ENCODE measurements around the gene AKAP8. TPM values are rescaled to one million over a fixed set of nuclear protein-coding genes. Genes with fewer than 3 reads are reported as not detected.

Gene AKAP8
- total RNA-seq, 1 experiment from 2014 or later = 35.8 TPM

DNA sequence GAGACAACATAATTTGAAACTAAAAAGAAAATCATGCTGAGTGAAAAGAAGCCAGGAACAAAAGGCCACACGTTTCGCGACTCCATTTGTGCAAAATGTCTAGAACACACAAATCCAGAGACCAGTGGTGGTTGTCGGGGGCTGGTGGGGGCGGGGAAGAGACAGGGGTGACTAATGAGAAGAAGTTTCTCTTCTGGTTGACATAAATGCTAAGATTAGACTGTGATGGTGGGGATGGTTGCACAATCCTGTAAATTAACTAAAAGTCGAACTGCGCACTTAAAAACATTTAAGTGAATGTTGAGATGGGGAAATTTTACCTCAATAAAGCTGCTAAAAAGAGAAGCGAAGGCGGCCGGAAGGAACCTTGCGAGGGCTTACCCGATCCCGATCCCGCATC, 7.1 kb downstream of the AKAP8 start:
- no peak for DNase-seq
- Mint-ChIP-seq H3K36me3 (ENCODE audit: insufficient read depth, unreplicated experiment) (peaks cover 45% of the 10 kb centered on the region), H3K27ac (ENCODE audit: unreplicated experiment) (no peak overlapping the region), H3K4me1 (ENCODE audit: low read depth, unreplicated experiment) (no peaks in the 10 kb centered on the region), H3K4me3 (ENCODE audit: low read depth, unreplicated experiment) (no peak overlapping the region), H3K27me3 (ENCODE audit: unreplicated experiment) (no peaks in the 10 kb centered on the region), H3K9me3 (ENCODE audit: low read depth, unreplicated experiment) (no peaks in the 10 kb centered on the region)
- intact Hi-C loops (cut with micrococcal nuclease; ENCODE audit: unreplicated experiment) = no loop called here
- BruUV-seq (replicated peaks) = no TSS peak
- CTCF ChIA-PET = no interaction called here
- TF ChIP-seq, protein P1, sequence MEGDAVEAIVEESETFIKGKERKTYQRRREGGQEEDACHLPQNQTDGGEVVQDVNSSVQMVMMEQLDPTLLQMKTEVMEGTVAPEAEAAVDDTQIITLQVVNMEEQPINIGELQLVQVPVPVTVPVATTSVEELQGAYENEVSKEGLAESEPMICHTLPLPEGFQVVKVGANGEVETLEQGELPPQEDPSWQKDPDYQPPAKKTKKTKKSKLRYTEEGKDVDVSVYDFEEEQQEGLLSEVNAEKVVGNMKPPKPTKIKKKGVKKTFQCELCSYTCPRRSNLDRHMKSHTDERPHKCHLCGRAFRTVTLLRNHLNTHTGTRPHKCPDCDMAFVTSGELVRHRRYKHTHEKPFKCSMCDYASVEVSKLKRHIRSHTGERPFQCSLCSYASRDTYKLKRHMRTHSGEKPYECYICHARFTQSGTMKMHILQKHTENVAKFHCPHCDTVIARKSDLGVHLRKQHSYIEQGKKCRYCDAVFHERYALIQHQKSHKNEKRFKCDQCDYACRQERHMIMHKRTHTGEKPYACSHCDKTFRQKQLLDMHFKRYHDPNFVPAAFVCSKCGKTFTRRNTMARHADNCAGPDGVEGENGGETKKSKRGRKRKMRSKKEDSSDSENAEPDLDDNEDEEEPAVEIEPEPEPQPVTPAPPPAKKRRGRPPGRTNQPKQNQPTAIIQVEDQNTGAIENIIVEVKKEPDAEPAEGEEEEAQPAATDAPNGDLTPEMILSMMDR (IDR thresholded peaks at IDR 0.05; ENCODE audit: unreplicated experiment) = no peak

DNA sequence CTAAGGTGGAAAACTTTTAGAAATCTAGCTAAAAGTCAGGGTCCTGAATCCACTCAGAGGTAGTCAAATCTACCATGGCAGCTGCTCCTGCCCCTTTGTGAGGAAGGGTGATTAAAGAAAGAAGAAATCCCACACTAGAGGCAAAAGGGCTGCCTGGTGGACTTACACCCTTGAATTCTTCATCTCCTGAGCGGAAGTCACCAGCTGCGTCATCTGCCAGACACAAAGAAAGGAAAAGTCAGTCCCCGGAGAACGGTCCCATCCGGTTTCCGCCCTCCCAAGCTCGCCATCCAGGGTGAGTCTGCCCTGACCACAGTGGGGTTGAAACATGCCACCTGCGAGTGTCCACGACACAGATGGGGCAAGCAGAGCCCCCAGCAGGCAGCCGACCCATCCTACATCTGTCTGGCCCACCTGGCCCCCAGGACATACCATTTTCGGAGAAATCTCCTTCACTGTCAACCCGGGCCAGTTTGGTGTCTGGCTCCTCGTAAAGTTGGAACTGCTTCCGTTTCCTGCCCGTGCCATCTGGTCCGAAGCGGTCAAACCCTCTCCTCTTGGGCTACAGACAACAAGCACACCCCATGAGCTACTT, 7.7 kb downstream of the AKAP8 start:
- Mint-ChIP-seq H3K36me3 (ENCODE audit: insufficient read depth, unreplicated experiment) (peaks cover 42% of the 10 kb centered on the region), H3K4me3 (ENCODE audit: low read depth, unreplicated experiment) (no peak overlapping the region), H3K27me3 (ENCODE audit: unreplicated experiment) (no peaks in the 10 kb centered on the region), H3K27ac (ENCODE audit: unreplicated experiment) (no peak overlapping the region), H3K9me3 (ENCODE audit: low read depth, unreplicated experiment) (no peaks in the 10 kb centered on the region), H3K4me1 (ENCODE audit: low read depth, unreplicated experiment) (no peaks in the 10 kb centered on the region)
- CTCF ChIA-PET = interaction anchor here (1.0 kb wide), 1 partner anchor 67 kb away, joined by 3 read pairs; no protein-coding TSS in a partner anchor
- DNase-seq = no peak
- intact Hi-C loops (cut with micrococcal nuclease; ENCODE audit: unreplicated experiment) = no loop called here
- BruUV-seq (replicated peaks) = no TSS peak
- TF ChIP-seq, protein P1 (IDR thresholded peaks at IDR 0.05; ENCODE audit: unreplicated experiment) = no peak

DNA sequence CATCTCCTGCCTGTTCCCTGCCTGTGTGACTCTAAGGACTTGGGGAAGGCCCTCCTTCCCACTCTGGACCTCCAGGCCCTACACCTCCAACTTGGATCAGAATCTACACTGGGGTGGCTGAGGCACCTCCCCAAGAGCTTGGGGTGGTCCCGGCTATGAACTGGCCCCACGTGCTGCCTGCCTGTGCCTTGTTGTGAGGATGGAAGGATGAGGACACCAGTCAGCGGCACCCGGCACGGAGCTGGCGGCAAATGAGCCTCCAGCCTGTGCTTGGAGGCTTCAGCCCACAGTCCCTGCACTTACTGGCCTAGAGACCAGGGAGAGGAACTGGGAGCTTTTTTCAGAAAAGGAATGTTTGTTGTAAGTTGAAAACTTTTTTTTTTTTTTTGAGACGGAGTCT, 8.5 kb downstream of the AKAP8 start:
- TF ChIP-seq, protein P1 (IDR thresholded peaks at IDR 0.05; ENCODE audit: unreplicated experiment) = no peak
- DNase-seq = no peak
- intact Hi-C loops (cut with micrococcal nuclease; ENCODE audit: unreplicated experiment) = no loop called here
- Mint-ChIP-seq H3K27ac (ENCODE audit: unreplicated experiment) (no peak overlapping the region), H3K4me3 (ENCODE audit: low read depth, unreplicated experiment) (no peak overlapping the region), H3K36me3 (ENCODE audit: insufficient read depth, unreplicated experiment) (peaks cover 41% of the 10 kb centered on the region), H3K27me3 (ENCODE audit: unreplicated experiment) (no peaks in the 10 kb centered on the region), H3K4me1 (ENCODE audit: low read depth, unreplicated experiment) (no peaks in the 10 kb centered on the region), H3K9me3 (ENCODE audit: low read depth, unreplicated experiment) (no peaks in the 10 kb centered on the region)
- CTCF ChIA-PET = interaction anchor here (1.0 kb wide), 1 partner anchor 66 kb away, joined by 3 read pairs; no protein-coding TSS in a partner anchor
- BruUV-seq (replicated peaks) = no TSS peak

- peaks cover 45% of the 10 kb centered on the region for H3K36me3 Mint-ChIP-seq (ENCODE audit: insufficient read depth, unreplicated experiment)
- no peaks in the 10 kb centered on the region for H3K27me3 Mint-ChIP-seq (ENCODE audit: unreplicated experiment)
- no peak overlapping the region for H3K4me3 Mint-ChIP-seq (ENCODE audit: low read depth, unreplicated experiment)
- TF ChIP-seq, protein P1 (IDR thresholded peaks at IDR 0.05; ENCODE audit: unreplicated experiment) = no peak
- no peaks in the 10 kb centered on the region for H3K9me3 Mint-ChIP-seq (ENCODE audit: low read depth, unreplicated experiment)
- H3K4me1 Mint-ChIP-seq (ENCODE audit: low read depth, unreplicated experiment) = no peaks in the 10 kb centered on the region
- intact Hi-C loops (cut with micrococcal nuclease; ENCODE audit: unreplicated experiment) = no loop called here
- CTCF ChIA-PET = no interaction called here
- H3K27ac Mint-ChIP-seq (ENCODE audit: unreplicated experiment) = no peak overlapping the region
- no TSS peak for BruUV-seq (replicated peaks)
- no peak for DNase-seq
Measured at GRCh38 chr19:15369594-15369891, 10.0 kb downstream of the AKAP8 start.

Data from Calu3 (cell line).